Fibroblast of pulmonary artery (primary cell): ENCODE data around the gene SOCS4.

ENCODE experiments used
- DNase-seq: peaks from one replicate; pipeline ENCODE4 v3.0.0-alpha.2; 2010; ENCODE audit warnings: low read depth
- H3K4me3 ChIP-seq: replicated peaks from 2 replicates; pipeline ENCODE4 v1.5.1; 2011; ENCODE audit warnings: low read depth, mild to moderate bottlenecking, control low read depth, low read length, moderate library complexity
- CTCF ChIP-seq: IDR thresholded peaks from 2 replicates; pipeline ENCODE4 v1.5.1; 2011; ENCODE audit warnings: mild to moderate bottlenecking, control low read depth, low read length, inconsistent platforms; ENCODE audit errors: missing control alignments

The SOCS4 gene, protein sequence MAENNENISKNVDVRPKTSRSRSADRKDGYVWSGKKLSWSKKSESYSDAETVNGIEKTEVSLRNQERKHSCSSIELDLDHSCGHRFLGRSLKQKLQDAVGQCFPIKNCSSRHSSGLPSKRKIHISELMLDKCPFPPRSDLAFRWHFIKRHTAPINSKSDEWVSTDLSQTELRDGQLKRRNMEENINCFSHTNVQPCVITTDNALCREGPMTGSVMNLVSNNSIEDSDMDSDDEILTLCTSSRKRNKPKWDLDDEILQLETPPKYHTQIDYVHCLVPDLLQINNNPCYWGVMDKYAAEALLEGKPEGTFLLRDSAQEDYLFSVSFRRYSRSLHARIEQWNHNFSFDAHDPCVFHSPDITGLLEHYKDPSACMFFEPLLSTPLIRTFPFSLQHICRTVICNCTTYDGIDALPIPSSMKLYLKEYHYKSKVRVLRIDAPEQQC

GRCh38 chr14:55026793-55027561 lies at the start of gene SOCS4, which contains the start of gene WDHD1:
SOCS4 (plus strand) TSS chr14:55027236; CDS start chr14:55043042, 15,806 bp downstream.
WDHD1 (minus strand) TSS chr14:55027099; CDS start chr14:55026787, 312 bp downstream.
- peak; percentile 93 for DNase-seq
- peak within 1 kb of the TSS; percentile 89 for H3K4me3 ChIP-seq
- TF ChIP-seq CTCF = no peak

DNA sequence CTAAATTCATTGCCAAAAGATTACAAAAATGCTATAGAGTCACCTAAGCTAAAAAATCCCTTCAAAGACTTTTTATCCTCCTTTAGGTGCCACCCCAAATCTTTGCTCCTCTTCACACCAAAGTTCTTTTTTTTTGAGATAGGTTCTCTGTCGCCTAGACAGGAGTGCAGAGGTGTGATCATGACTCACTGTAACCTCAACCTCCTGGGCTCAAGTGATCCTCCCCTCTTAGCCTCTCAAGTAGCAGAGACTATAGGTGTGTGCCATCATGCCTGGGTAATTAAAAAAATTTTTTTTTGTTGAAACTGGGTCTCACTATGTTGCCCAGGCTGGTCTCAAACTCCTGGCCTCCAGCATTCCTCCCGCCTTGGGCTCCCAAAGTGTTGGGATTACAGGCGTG lies 48.0 kb upstream of the SOCS4 start:
- no peak overlapping the region for H3K4me3 ChIP-seq
- no peak for TF ChIP-seq CTCF
- no peak for DNase-seq

- no peak overlapping the region for H3K4me3 ChIP-seq
- peak; percentile 8 for TF ChIP-seq CTCF
- peak; percentile 44 for DNase-seq
These were observed 45.3 kb upstream of the SOCS4 start for GRCh38 chr14:54981698-54982097.

GRCh38 chr14:54985156-54985555 lies 41.9 kb upstream of the SOCS4 start:
- H3K4me3 ChIP-seq = no peak overlapping the region
- TF ChIP-seq CTCF = no peak
- no peak for DNase-seq

- peak; percentile 15 for DNase-seq
- H3K4me3 ChIP-seq = no peak overlapping the region
- no peak for TF ChIP-seq CTCF
These were observed 26.7 kb upstream of the SOCS4 start for GRCh38 chr14:55000381-55000780.

- H3K4me3 ChIP-seq = no peak overlapping the region
- no peak for DNase-seq
- no peak for TF ChIP-seq CTCF
These were observed 22.0 kb upstream of the SOCS4 start for GRCh38 chr14:55005071-55005470.
